AG04449 (cell line): ENCODE results near the gene PIK3CG.

ENCODE experiments used
- CTCF ChIA-PET: fragments of 350-600 bp; formaldehyde crosslinking; extraction: SDS; loops from one replicate; lab custom pipeline; 2021; ENCODE audit warnings: antibody characterized with exemption; lab: Yijun Ruan, JAX
- POLR2A ChIA-PET: fragments of 400-600, 350-600 bp; formaldehyde crosslinking; extraction: SDS; loops from one replicate; lab custom pipeline; 2020; ENCODE audit warnings: antibody characterized with exemption, inconsistent platforms; lab: Yijun Ruan, JAX
- DNase-seq: peaks from one replicate; pipeline ENCODE4 v3.0.0-alpha.2; 2010; ENCODE audit warnings: low read depth, low spot score
- H3K4me3 ChIP-seq: 2 replicates; pipeline ENCODE4 v1.5.1; 2011; ENCODE audit warnings: low read depth, mild to moderate bottlenecking, control low read depth, low read length
- TF ChIP-seq, protein P1 (sequence below): IDR thresholded peaks from one replicate; pipeline ENCODE4 v1.5.1; 2011; ENCODE audit warnings: mild to moderate bottlenecking, moderate library complexity, low read length, control low read depth, inconsistent platforms; ENCODE audit not compliant: insufficient read depth; ENCODE audit errors: missing control alignments

Gene PIK3CG

DNA sequence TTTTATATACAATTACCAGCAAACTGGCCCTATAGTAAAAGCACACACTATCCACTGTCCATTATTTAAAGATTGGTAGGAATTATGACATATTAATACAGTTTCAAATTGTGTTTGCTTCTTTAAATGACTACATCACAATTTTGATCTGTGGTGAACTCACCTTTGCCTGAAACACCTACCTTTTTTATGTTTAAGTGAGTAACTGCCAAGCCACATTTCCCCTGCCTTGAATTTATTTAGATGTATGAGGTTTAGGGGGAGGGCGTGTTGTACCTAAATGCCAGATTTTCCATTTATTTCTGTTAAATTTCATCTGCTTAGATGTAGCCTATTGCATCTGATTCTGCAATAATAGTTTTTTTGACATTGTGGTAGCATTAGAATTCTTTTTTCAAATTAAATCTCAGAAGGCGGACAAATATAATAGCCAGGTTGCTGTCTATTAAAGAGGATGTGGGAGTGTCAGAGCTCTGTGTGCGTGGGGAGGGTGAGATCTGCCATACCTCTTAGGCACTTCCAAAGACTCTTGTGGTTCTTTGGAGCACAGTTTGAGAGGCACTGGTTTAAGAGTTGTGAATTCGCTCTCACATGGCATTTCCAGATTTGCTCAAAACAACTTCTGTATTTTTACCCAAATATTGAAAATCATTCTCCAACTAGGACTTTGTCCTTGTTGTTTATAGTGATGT lies 13.8 kb downstream of the PIK3CG start:
- ChIA-PET POLR2A (no interaction called here), CTCF (no interaction called here)
- TF ChIP-seq, protein P1, sequence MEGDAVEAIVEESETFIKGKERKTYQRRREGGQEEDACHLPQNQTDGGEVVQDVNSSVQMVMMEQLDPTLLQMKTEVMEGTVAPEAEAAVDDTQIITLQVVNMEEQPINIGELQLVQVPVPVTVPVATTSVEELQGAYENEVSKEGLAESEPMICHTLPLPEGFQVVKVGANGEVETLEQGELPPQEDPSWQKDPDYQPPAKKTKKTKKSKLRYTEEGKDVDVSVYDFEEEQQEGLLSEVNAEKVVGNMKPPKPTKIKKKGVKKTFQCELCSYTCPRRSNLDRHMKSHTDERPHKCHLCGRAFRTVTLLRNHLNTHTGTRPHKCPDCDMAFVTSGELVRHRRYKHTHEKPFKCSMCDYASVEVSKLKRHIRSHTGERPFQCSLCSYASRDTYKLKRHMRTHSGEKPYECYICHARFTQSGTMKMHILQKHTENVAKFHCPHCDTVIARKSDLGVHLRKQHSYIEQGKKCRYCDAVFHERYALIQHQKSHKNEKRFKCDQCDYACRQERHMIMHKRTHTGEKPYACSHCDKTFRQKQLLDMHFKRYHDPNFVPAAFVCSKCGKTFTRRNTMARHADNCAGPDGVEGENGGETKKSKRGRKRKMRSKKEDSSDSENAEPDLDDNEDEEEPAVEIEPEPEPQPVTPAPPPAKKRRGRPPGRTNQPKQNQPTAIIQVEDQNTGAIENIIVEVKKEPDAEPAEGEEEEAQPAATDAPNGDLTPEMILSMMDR = no peak

DNA sequence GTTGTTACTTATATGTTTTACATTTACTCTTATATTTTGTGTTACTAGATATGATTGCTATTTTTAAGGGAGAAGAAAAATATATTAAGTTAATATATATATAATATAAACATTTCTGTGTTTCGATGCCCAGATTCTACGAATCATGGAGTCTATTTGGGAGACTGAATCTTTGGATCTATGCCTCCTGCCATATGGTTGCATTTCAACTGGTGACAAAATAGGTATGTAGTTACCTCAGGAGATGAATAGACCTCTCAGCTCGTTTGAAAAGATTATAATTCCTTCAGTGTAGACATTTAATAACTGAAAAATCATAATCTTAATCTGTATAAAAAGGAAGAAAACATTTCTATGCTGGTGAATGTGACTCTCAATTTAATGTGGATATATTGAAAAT lies 16.9 kb downstream of the PIK3CG start:
- POLR2A ChIA-PET = no interaction called here
- no peak overlapping the region for H3K4me3 ChIP-seq
- TF ChIP-seq, protein P1 = no peak
- DNase-seq = no peak
- CTCF ChIA-PET = no interaction called here

More for the DNA sequence above, 13.8 kb downstream of the PIK3CG start:
- DNase-seq = no peak
- H3K4me3 ChIP-seq = no peak overlapping the region

DNA sequence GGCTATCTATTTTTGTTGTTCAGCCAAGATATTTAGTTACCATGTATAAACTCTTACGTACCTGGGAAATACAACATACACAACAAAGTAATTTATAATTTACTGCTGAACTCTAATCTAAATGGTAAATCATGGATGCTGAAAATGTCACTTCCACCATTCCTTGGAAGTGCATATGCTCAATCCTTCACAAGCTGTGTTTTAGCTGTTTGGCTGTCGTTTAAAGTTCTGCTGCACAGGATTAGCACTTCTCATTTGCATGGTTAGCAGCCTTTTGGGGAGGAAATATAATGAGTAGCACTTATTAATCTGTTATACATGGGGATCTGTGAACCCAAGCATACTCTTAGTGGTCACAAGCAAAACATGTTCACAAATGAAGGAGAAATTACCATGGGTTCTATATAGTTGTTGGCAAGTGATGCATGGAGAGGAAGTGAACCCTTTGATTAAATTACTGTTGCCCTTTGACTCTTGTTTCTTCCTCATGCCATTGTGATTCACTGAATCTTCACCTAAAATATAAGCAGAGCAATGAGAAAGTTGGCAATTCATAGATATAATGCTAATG lies 18.5 kb downstream of the PIK3CG start:
- TF ChIP-seq, protein P1 = no peak
- no peak for DNase-seq
- no peak overlapping the region for H3K4me3 ChIP-seq
- ChIA-PET POLR2A (no interaction called here), CTCF (no interaction called here)

DNA sequence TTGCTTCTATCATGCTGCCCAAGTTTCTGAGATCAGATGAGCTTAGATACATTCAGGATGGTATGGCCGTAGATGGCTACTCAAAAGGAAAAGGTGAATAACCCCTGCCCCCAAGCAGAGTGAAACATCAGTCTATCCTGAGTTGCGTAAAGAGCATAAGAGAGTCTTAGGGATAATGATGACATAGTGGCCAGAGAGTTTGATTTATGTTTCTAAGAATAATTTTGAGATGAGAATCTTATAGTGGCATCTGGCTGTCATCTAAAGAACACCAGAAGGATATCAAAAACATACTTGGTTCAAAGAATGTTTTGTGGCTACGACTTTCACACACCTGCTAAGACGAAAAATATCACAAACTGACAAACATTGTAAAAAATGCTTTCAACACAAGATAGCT lies 20.6 kb downstream of the PIK3CG start:
- ChIA-PET POLR2A (no interaction called here), CTCF (no interaction called here)
- DNase-seq = no peak
- H3K4me3 ChIP-seq = no peak overlapping the region
- TF ChIP-seq, protein P1 = no peak

DNA sequence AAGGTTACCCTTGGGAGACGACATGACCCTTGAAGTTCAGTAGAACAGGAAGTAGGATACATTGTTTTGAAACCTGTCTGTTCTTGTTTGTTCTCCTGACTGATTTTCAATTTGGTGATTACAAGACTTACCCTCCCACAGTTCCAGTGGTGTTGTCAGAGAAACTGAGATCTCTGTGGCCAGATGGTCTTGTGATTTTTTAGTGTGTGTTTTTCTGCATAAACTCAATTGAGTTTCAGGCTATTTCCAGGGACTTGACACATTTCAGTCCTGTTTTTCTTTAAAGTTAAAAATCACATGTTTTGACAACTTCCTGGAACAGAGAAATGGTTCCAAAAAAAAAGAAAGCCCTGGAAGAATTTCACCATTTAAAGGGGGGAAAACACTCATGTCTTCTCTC lies 22.3 kb downstream of the PIK3CG start:
- ChIA-PET CTCF (no interaction called here), POLR2A (no interaction called here)
- no peak for DNase-seq
- H3K4me3 ChIP-seq = no peak overlapping the region
- TF ChIP-seq, protein P1 = no peak

DNA sequence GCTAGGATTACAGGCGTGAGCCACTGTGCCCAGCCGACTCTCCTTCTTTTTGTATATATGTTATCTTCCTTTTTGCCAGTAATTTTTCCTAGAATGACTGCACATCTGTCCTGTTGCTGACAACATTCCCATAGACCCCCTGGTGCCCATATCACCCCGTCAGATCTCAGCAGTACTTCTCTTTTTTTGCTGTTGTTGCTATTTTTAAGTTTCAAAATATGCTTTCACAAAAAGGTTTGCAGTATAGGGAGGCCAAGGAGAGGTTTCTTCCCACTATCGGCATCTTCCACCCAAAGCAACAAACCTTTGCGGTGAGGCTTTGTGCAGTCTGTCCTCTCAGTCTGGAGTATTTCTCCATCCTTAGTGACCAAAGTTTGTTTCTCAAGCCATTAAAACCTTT lies 23.1 kb downstream of the PIK3CG start:
- TF ChIP-seq, protein P1 = no peak
- H3K4me3 ChIP-seq = no peak overlapping the region
- ChIA-PET POLR2A (no interaction called here), CTCF (no interaction called here)
- no peak for DNase-seq
